ENCODE measurements around the gene PIWIL4.

Gene PIWIL4

GRCh38 chr11:94665116-94665659, 98.0 kb downstream of the PIWIL4 start:
- no peaks in the 10 kb centered on the region for H3K9me2 ChIP-seq (replicated peaks; ENCODE audit: low read depth, low read length)
- H2AFZ ChIP-seq (ENCODE audit: low read length), result no peak overlapping the region
- no peaks in the 10 kb centered on the region for H3K4me1 ChIP-seq (ENCODE audit: insufficient read depth, low read length, poor library complexity, severe bottlenecking)
- H3K4me3 ChIP-seq (ENCODE audit: low read length, poor library complexity, severe bottlenecking), result no peak overlapping the region
- no peaks in the 10 kb centered on the region for H3K27me3 ChIP-seq (ENCODE audit: insufficient read depth, low read length, poor library complexity, severe bottlenecking)
- H3K9ac ChIP-seq (ENCODE audit: low read depth, low read length, poor library complexity, severe bottlenecking), result no peak overlapping the region
- no peaks in the 10 kb centered on the region for H4K20me1 ChIP-seq (ENCODE audit: insufficient read depth, low read length, poor library complexity, severe bottlenecking)
- TF ChIP-seq EZH2phosphoT487 (IDR thresholded peaks at IDR 0.05; ENCODE audit: borderline replicate concordance) (no peak), CTCF (conservative IDR thresholded peaks at IDR 0.05; ENCODE audit: low read length) (no peak)
- no peaks in the 10 kb centered on the region for H3K36me3 ChIP-seq (ENCODE audit: insufficient read depth, low read length)
- H3K4me2 ChIP-seq (ENCODE audit: low read depth, low read length, poor library complexity, severe bottlenecking), result no peak overlapping the region
- no peaks in the 10 kb centered on the region for H3K79me2 ChIP-seq (ENCODE audit: insufficient read depth, low read length)
- no peaks in the 10 kb centered on the region for H3F3A ChIP-seq (ENCODE audit: low read depth)
- H3K9me3 ChIP-seq (ENCODE audit: insufficient read depth, low read depth, low read length), result no peaks in the 10 kb centered on the region

DNA sequence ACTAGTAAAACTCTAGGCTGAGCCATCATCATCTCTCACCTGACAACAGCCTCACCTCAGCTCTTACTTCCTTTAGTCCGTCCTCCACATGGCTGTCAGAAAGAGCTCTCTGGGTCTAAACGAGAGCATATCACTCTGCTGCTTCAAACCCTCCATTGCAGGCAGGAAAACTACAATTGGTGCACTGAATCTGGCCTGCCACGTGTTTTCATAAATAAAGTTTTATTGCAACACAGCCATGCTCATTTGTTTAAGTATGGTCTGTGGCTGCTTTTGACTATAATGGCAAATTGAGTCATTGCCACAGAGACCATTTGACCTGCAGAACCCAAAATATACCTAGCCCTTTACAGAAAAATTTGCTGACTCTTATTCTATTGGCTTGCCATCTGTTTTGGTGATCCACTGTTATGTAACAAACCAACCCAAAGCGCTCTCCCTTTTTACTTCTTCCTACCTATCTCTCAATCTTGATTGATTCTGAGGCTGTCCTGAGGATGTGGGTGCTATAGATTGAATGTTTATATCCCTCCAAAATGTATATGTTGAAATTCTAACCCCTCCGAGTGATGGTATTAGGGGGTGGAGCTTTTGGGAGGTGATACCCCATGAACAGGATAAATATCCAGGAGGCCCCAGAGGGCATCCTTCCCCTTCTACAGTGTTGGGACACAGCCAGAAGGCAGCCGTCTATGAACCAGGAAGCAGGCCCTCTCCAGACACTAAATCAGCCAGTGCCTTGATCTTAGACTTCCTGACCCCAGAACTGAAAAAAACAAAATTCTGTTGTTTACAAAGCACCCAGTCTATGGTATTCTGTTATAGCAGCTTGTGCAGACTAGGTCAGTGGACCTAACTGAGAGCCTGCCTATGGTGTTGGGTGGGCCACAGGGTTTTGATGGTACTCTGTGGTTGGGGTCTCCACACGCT, 99.9 kb downstream of the PIWIL4 start:
- Histone ChIP-seq H3K27me3 (ENCODE audit: insufficient read depth, low read length, poor library complexity, severe bottlenecking) (no peaks in the 10 kb centered on the region), H3K4me1 (ENCODE audit: insufficient read depth, low read length, poor library complexity, severe bottlenecking) (no peaks in the 10 kb centered on the region), H3F3A (ENCODE audit: low read depth) (no peaks in the 10 kb centered on the region), H3K4me3 (ENCODE audit: low read length, poor library complexity, severe bottlenecking) (no peak overlapping the region), H4K20me1 (ENCODE audit: insufficient read depth, low read length, poor library complexity, severe bottlenecking) (no peaks in the 10 kb centered on the region), H3K36me3 (ENCODE audit: insufficient read depth, low read length) (no peaks in the 10 kb centered on the region), H2AFZ (ENCODE audit: low read length) (no peak overlapping the region), H3K79me2 (ENCODE audit: insufficient read depth, low read length) (no peaks in the 10 kb centered on the region), H3K4me2 (ENCODE audit: low read depth, low read length, poor library complexity, severe bottlenecking) (no peak overlapping the region), H3K9me3 (ENCODE audit: insufficient read depth, low read depth, low read length) (peaks cover 2% of the 10 kb centered on the region; the same call in 1 of the 2 replicates), H3K9me2 (replicated peaks; ENCODE audit: low read depth, low read length) (no peaks in the 10 kb centered on the region), H3K9ac (ENCODE audit: low read depth, low read length, poor library complexity, severe bottlenecking) (no peak overlapping the region)
- TF ChIP-seq EZH2phosphoT487 (IDR thresholded peaks at IDR 0.05; ENCODE audit: borderline replicate concordance), result no peak

- Histone ChIP-seq H3K27me3 (ENCODE audit: insufficient read depth, low read length, poor library complexity, severe bottlenecking) (no peaks in the 10 kb centered on the region), H3F3A (ENCODE audit: low read depth) (no peaks in the 10 kb centered on the region), H3K79me2 (ENCODE audit: insufficient read depth, low read length) (no peaks in the 10 kb centered on the region), H3K4me1 (ENCODE audit: insufficient read depth, low read length, poor library complexity, severe bottlenecking) (no peaks in the 10 kb centered on the region), H3K4me2 (ENCODE audit: low read depth, low read length, poor library complexity, severe bottlenecking) (no peak overlapping the region), H4K20me1 (ENCODE audit: insufficient read depth, low read length, poor library complexity, severe bottlenecking) (no peaks in the 10 kb centered on the region), H3K9ac (ENCODE audit: low read depth, low read length, poor library complexity, severe bottlenecking) (no peak overlapping the region), H3K36me3 (ENCODE audit: insufficient read depth, low read length) (no peaks in the 10 kb centered on the region), H3K4me3 (ENCODE audit: low read length, poor library complexity, severe bottlenecking) (no peak overlapping the region), H2AFZ (ENCODE audit: low read length) (no peak overlapping the region), H3K9me2 (replicated peaks; ENCODE audit: low read depth, low read length) (no peaks in the 10 kb centered on the region), H3K9me3 (ENCODE audit: insufficient read depth, low read depth, low read length) (peaks cover 4% of the 10 kb centered on the region; the same call in 1 of the 2 replicates)
- TF ChIP-seq EZH2phosphoT487 (IDR thresholded peaks at IDR 0.05; ENCODE audit: borderline replicate concordance) (no peak), CTCF (conservative IDR thresholded peaks at IDR 0.05; ENCODE audit: low read length) (no peak)
Measured at GRCh38 chr11:94668212-94668793, 101.1 kb downstream of the PIWIL4 start.
